Measurements from ENCODE around the gene STYX. TPM values are rescaled to one million over a fixed set of nuclear protein-coding genes. Genes with fewer than 3 reads are reported as not detected.

The STYX gene
- total RNA-seq, 1 donor from 2014 or later, result 11.5 TPM

GRCh38 chr14:52776816-52777215 is 46.9 kb downstream of the STYX start:
- no peaks in the 10 kb centered on the region for H3K4me1 ChIP-seq
- no peaks in the 10 kb centered on the region for H3K9me3 ChIP-seq
- peaks cover 0 to 24% of the 10 kb centered on the region in 2 donors for H3K36me3 ChIP-seq
- TF ChIP-seq CTCF (IDR thresholded peaks at IDR 0.05) (no peak), POLR2A (IDR thresholded peaks at IDR 0.05) (no peak), POLR2AphosphoS5 (IDR thresholded peaks at IDR 0.05; ENCODE audit: insufficient read depth in 1 of 2, low read depth in 1 of 2) (no peak)
- H3K4me3 ChIP-seq, result no peak overlapping the region
- no peak overlapping the region for H3K27ac ChIP-seq
- no peak for DNase-seq (ENCODE audit: extremely low spot score in 2 of 2)
- intact Hi-C loops (cut with DNase I), result no loop called here
- no peaks in the 10 kb centered on the region for H3K27me3 ChIP-seq

GRCh38 chr14:52778702-52779101 is 48.7 kb downstream of the STYX start:
- no peaks in the 10 kb centered on the region for H3K4me1 ChIP-seq
- H3K9me3 ChIP-seq, result no peaks in the 10 kb centered on the region
- no peak overlapping the region for H3K4me3 ChIP-seq
- DNase-seq (ENCODE audit: extremely low spot score in 2 of 2), result no peak
- H3K36me3 ChIP-seq, result peaks cover 0 to 24% of the 10 kb centered on the region in 2 donors
- H3K27me3 ChIP-seq, result no peaks in the 10 kb centered on the region
- intact Hi-C loops (cut with DNase I), result no loop called here
- TF ChIP-seq POLR2A (IDR thresholded peaks at IDR 0.05), result no peak
- TF ChIP-seq POLR2AphosphoS5 (IDR thresholded peaks at IDR 0.05; ENCODE audit: insufficient read depth in 1 of 2, low read depth in 1 of 2), result no peak
- no peak for TF ChIP-seq CTCF (IDR thresholded peaks at IDR 0.05)
- no peak overlapping the region for H3K27ac ChIP-seq

- Histone ChIP-seq H3K4me1 (no peaks in the 10 kb centered on the region), H3K36me3 (peaks cover 0 to 16% of the 10 kb centered on the region in 2 donors), H3K9me3 (no peaks in the 10 kb centered on the region), H3K27me3 (no peaks in the 10 kb centered on the region), H3K4me3 (no peak overlapping the region), H3K27ac (no peak overlapping the region)
- intact Hi-C loops (cut with DNase I), result no loop called here
- no peak for TF ChIP-seq POLR2AphosphoS5 (IDR thresholded peaks at IDR 0.05; ENCODE audit: insufficient read depth in 1 of 2, low read depth in 1 of 2)
- TF ChIP-seq POLR2A (IDR thresholded peaks at IDR 0.05), result no peak
- no peak for TF ChIP-seq CTCF (IDR thresholded peaks at IDR 0.05)
- DNase-seq (ENCODE audit: extremely low spot score in 2 of 2), result no peak
Observed at GRCh38 chr14:52780893-52781292, 50.9 kb downstream of the STYX start.

DNA sequence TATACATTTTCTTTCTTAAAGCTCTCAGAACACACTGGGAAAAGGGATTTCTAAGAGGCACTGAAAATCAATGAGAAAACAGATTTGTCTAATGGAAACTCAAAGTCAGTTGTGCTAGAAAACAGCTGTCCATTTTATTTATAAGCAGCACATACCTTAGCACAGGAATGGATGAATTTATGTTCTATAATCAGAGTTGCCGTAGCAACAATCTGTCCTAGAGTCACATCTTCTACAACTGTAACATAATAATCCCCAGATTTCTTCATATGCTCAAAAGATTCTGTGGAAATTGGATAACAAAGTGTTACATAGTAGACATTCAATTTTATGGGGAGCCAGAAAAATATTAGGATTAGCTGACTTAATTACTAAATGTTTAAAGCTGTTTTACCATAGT is 51.7 kb downstream of the STYX start:
- Histone ChIP-seq H3K4me1 (no peaks in the 10 kb centered on the region), H3K4me3 (no peak overlapping the region), H3K9me3 (no peaks in the 10 kb centered on the region), H3K27ac (no peak overlapping the region), H3K36me3 (peaks cover 0 to 9% of the 10 kb centered on the region in 2 donors), H3K27me3 (no peaks in the 10 kb centered on the region)
- no peak for DNase-seq (ENCODE audit: extremely low spot score in 2 of 2)
- TF ChIP-seq POLR2AphosphoS5 (IDR thresholded peaks at IDR 0.05; ENCODE audit: insufficient read depth in 1 of 2, low read depth in 1 of 2) (no peak), POLR2A (IDR thresholded peaks at IDR 0.05) (no peak), CTCF (IDR thresholded peaks at IDR 0.05) (no peak)
- intact Hi-C loops (cut with DNase I), result no loop called here

DNA sequence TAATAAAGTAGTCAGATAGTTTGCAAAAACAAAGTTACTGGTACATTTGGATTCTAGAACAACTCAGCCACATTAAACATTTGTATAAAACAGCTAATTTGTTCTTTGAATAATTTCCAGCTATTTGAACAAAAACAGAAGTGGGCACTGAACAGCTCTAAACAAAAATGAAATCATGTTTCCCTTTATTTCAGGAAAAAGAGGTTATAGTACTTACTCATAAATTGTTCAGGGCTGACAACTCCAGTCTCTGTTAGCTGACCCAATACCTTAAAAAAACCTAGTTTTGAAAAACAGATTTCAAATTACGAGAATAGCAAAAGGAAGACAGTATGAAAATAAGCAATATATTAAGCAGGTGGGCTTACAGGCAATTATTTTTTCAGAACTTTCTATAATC is 53.2 kb downstream of the STYX start:
- Histone ChIP-seq H3K4me3 (no peak overlapping the region), H3K27ac (no peak overlapping the region), H3K9me3 (no peaks in the 10 kb centered on the region), H3K36me3 (peaks cover 0 to under 1% of the 10 kb centered on the region in 2 donors), H3K27me3 (no peaks in the 10 kb centered on the region), H3K4me1 (peaks cover 5% of the 10 kb centered on the region)
- no peak for TF ChIP-seq POLR2A (IDR thresholded peaks at IDR 0.05)
- TF ChIP-seq POLR2AphosphoS5 (IDR thresholded peaks at IDR 0.05; ENCODE audit: insufficient read depth in 1 of 2, low read depth in 1 of 2), result no peak
- intact Hi-C loops (cut with DNase I), result no loop called here
- no peak for DNase-seq (ENCODE audit: extremely low spot score in 2 of 2)

Data from vagina (tissue), 2 donors.